Measurements from ENCODE around the gene AP4M1.

AP4M1 gene

DNA sequence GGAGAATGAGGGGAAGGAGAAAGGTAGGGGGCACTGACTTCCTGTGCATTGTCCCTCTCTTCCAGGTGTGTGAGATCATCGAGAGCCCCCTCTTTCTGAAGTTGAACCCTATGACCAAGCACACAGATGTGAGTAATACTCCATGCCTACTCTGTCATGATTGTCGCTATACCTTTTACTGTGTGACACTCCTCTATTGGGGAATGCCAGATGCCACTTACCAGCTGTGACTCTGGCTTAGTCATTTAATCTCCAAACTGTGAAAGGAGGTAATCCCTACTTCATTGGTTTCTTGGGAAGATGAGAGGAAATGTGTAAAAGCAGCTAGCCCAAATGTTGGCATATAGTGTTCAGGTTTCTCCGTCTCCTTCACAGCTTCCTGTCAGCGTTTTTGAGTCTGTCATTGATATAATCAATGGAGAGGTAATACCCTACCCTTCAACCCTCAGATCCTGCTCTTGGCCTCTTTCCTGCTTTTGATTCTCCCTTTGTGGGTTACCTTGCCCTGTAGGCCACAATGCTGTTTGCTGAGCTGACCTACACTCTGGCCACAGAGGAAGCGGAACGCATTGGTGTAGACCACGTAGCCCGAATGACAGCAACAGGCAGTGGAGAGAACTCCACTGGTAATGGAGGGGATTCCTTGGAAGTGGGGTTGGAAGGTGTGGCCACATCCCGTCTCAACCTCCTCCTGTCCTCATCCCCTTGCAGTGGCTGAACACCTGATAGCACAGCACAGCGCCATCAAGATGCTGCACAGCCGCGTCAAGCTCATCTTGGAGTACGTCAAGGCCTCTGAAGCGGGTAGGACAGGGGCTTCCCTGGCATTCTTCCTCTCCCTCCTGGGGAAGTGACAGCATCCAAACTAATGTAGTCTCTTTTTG lies 10.7 kb upstream of the AP4M1 start:
- DNase-seq: no peak
- Mint-ChIP-seq H3K4me3 (no peak overlapping the region), H3K36me3 (ENCODE audit: insufficient read depth) (peaks cover 68% of the 10 kb centered on the region), H3K9me3 (no peaks in the 10 kb centered on the region), H3K27me3 (no peaks in the 10 kb centered on the region), H3K27ac (peak overlapping the region in 1 of 2 donors; percentile 55), H3K4me1 (ENCODE audit: low read depth in 2 of 2) (peaks cover 11 to 19% of the 10 kb centered on the region in 2 donors)
- no peak for ATAC-seq (replicated peaks)

DNA sequence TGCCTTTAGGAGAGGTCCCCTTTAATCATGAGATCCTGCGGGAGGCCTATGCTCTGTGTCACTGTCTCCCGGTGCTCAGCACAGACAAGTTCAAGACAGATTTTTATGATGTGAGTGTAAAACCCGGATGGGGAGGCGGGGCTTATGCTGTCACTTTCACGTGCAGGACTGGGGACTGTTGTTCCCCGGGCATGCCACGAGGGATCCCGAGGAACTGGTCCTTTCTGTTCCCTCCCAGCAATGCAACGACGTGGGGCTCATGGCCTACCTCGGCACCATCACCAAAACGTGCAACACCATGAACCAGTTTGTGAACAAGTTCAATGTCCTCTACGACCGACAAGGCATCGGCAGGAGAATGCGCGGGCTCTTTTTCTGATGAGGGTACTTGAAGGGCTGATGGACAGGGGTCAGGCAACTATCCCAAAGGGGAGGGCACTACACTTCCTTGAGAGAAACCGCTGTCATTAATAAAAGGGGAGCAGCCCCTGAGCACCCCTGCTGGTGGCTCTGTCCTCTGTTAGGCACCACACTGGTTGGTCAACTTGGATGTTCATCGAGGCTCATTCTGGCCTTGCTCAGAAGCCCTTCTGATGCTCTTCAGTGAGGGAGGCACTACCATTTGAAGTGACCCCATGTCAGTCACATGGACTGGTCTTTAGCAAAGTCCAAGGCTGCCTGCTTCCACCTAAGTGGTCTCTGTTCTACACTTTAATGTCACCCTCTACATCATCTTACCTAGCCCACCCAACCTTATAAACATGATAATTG lies 9.8 kb upstream of the AP4M1 start:
- H3K4me3 Mint-ChIP-seq: no peak overlapping the region
- DNase-seq (no peak), ATAC-seq (replicated peaks) (no peak)
- H3K4me1 Mint-ChIP-seq (ENCODE audit: low read depth in 2 of 2): peaks cover 11 to 19% of the 10 kb centered on the region in 2 donors
- peak overlapping the region in 1 of 2 donors; percentile 55 for H3K27ac Mint-ChIP-seq
- no peaks in the 10 kb centered on the region for H3K9me3 Mint-ChIP-seq
- no peaks in the 10 kb centered on the region for H3K27me3 Mint-ChIP-seq
- H3K36me3 Mint-ChIP-seq (ENCODE audit: insufficient read depth): peaks cover 76% of the 10 kb centered on the region

DNA sequence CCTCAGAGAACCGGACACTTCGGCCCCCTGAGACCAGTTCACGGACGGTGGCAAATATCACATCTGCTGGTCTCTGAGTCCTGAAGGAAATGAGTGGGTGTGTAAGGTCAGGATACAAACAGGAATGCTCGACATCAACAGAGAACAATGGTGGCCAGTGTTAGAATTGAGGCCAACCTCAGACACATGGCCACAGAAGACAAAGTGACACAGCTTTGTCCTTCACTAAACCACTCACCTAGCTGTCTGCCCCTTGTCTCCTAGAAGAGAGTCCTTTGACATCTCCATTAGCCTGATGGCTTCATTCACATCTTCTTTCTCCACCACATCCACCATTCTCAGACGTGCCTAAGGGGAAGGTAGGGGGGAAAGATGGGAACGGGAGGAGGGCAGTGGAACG lies 8.4 kb upstream of the AP4M1 start:
- Mint-ChIP-seq H3K27me3 (no peaks in the 10 kb centered on the region), H3K4me3 (no peak overlapping the region), H3K9me3 (no peaks in the 10 kb centered on the region), H3K4me1 (ENCODE audit: low read depth in 2 of 2) (peaks cover 13 to 24% of the 10 kb centered on the region in 2 donors), H3K36me3 (ENCODE audit: insufficient read depth) (peaks cover 87% of the 10 kb centered on the region), H3K27ac (peak overlapping the region in 1 of 2 donors; percentile 75)
- DNase-seq (no peak), ATAC-seq (replicated peaks) (no peak)

DNA sequence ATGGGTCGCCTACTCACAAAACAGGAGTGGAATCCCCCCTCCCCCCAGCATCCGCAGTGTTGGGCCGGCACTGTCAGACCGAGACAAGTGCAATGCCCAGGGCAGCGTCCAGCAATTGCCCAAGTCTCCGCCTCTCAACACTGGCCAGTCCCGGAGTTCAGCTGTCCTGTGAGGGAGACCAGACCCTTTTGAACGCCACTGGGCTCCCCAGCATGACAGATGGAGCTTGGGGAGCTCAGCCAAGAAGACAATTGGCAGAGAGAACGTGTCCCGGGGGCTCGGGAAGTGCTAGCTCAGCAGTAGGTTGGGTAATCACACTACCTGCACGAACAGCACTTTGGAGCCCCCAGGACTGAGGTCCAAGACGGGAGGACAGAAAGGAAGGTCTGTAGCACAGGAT lies 7.9 kb upstream of the AP4M1 start:
- DNase-seq (no peak), ATAC-seq (replicated peaks) (no peak)
- Mint-ChIP-seq H3K27ac (peak overlapping the region in 1 of 2 donors; percentile 75), H3K27me3 (no peaks in the 10 kb centered on the region), H3K4me1 (ENCODE audit: low read depth in 2 of 2) (peaks cover 16 to 26% of the 10 kb centered on the region in 2 donors), H3K4me3 (no peak overlapping the region), H3K36me3 (ENCODE audit: insufficient read depth) (peaks cover 88% of the 10 kb centered on the region), H3K9me3 (no peaks in the 10 kb centered on the region)

DNA sequence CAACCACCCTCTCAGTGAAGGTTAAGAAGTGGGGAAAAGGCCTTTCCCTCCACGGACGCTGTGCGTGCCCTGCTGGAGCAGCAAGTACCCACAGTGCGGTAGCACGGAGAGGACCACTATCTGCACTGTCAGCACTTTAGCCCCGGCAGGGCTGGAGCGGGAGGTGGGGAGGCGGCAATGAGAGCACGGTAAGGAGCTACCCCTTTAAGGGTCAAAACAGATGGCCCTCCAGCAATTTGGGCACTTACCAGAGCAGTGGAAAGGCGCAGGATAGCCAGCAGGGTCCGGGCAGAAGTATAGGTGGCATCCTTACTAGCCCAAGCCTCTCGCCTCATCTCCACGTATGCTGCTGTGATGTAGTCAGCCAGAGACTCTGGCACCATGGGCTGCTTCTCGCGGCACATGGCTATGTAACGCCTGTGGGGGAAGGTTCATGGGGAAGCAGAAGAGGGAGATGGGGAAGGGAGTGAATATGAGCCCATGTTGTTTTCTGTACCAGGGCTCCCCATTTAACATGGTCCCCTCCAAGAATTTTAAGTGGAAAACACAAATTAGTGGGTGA lies 7.4 kb upstream of the AP4M1 start:
- Mint-ChIP-seq H3K27ac (peak overlapping the region in 1 of 2 donors; percentile 75), H3K4me3 (no peak overlapping the region), H3K4me1 (ENCODE audit: low read depth in 2 of 2) (peaks cover 21 to 32% of the 10 kb centered on the region in 2 donors), H3K36me3 (ENCODE audit: insufficient read depth) (peaks cover 89% of the 10 kb centered on the region), H3K9me3 (no peaks in the 10 kb centered on the region), H3K27me3 (no peaks in the 10 kb centered on the region)
- DNase-seq (no peak), ATAC-seq (replicated peaks) (no peak)

DNA sequence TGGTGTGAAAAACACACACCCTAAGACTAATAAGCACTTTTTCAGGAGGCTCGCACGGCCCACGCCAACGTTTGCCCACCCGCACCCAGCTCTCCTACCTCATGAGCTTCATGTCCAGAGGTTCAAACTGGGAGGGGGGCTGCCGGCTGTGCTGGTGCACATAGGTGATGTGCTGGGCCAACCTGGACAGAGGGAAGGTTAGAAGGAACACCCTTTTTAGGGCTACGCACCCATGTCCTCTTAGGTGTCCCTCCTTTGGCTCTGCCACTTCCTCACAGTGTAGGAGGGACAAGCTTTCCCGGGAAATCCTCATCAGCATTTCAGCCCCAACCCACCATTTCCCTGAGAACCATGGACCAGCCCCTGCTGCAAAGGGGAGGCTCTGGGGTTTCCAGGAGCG lies 6.2 kb upstream of the AP4M1 start:
- Mint-ChIP-seq H3K9me3 (no peaks in the 10 kb centered on the region), H3K4me1 (ENCODE audit: low read depth in 2 of 2) (peaks cover 23 to 34% of the 10 kb centered on the region in 2 donors), H3K27ac (no peak overlapping the region)

DNA sequence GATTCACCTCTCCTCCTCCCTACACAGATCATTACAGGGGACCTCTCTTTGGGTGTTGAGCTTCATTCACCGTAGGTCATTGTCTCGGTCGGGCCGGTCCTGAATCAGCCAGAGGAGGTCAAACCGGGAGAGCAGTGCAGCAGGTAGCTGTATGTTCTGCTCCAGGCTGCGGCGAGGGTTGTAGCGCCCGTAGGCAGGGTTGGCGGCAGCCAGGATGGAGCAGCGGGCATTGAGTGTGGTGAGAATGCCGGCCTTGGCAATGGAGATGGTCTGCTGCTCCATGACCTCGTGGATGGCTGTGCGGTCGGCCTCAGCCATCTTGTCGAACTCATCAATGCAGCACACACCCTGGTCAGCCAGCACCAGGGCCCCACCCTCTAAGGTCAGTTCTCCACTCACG lies 5.7 kb upstream of the AP4M1 start:
- Mint-ChIP-seq H3K9me3 (no peaks in the 10 kb centered on the region), H3K4me3 (peak overlapping the region in 1 of 2 donors; percentile 51), H3K4me1 (ENCODE audit: low read depth in 2 of 2) (peaks cover 21 to 35% of the 10 kb centered on the region in 2 donors), H3K36me3 (ENCODE audit: insufficient read depth) (peaks cover 100% of the 10 kb centered on the region), H3K27ac (peak overlapping the region in 1 of 2 donors; percentile 7), H3K27me3 (no peaks in the 10 kb centered on the region)
- ATAC-seq (replicated peaks) (no peak), DNase-seq (no peak)

More for the DNA sequence above, 6.2 kb upstream of the AP4M1 start:
- no peaks in the 10 kb centered on the region for H3K27me3 Mint-ChIP-seq
- DNase-seq (no peak), ATAC-seq (replicated peaks) (no peak)
- peak overlapping the region in 1 of 2 donors; percentile 51 for H3K4me3 Mint-ChIP-seq
- H3K36me3 Mint-ChIP-seq (ENCODE audit: insufficient read depth): peaks cover 96% of the 10 kb centered on the region

DNA sequence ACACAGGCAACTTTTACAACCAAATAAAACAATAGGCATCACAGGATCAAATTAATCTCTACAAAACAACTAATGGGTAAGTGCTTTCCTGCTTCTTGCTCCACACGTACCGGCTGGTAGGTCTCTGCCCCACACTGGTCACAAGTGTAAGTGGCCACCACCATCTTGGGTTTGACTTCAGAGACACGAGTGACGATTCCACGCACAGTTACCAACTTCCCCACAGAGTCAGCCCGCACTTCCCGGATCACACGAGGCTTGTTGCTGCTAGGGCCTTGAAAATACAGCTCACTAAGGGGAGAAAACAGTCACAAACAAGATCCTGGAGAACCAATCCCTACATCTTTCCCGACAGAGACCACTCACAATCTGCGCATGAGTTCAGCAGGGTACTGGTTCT lies 2.5 kb upstream of the AP4M1 start:
- Mint-ChIP-seq H3K4me1 (ENCODE audit: low read depth in 2 of 2) (peaks cover 30 to 32% of the 10 kb centered on the region in 2 donors), H3K27ac (peak overlapping the region; percentile 98 to 99), H3K27me3 (no peaks in the 10 kb centered on the region), H3K4me3 (peak overlapping the region; percentile 92 to 96), H3K9me3 (no peaks in the 10 kb centered on the region), H3K36me3 (ENCODE audit: insufficient read depth) (peaks cover 91% of the 10 kb centered on the region)
- ATAC-seq (replicated peaks): no peak
- DNase-seq: no peak

DNA sequence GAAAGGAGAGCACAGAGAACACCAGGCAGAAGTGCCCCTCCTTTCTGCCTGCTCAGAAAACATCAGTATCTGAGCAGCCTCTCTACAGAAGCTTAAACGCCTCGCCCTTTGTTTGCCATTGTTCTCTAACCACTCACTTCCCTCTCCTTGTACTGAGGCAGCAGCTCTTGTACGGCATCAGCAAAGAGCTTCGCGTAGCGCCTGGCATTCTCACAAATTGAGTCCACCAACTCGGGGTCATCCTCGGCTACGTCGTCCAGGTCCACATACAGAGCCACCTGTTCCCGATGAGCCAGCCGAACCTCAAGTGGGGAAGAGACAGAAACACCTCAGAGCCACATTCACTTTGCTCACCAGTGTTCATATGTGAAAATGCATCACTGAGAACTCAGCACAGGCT lies 2.0 kb upstream of the AP4M1 start:
- no peak for ATAC-seq (replicated peaks)
- H3K9me3 Mint-ChIP-seq: no peaks in the 10 kb centered on the region
- H3K27ac Mint-ChIP-seq: peak overlapping the region; percentile 98 to 99
- H3K36me3 Mint-ChIP-seq (ENCODE audit: insufficient read depth): peaks cover 86% of the 10 kb centered on the region
- H3K4me3 Mint-ChIP-seq: peak overlapping the region; percentile 92 to 96
- DNase-seq: no peak
- H3K27me3 Mint-ChIP-seq: no peaks in the 10 kb centered on the region
- H3K4me1 Mint-ChIP-seq (ENCODE audit: low read depth in 2 of 2): peaks cover 30 to 32% of the 10 kb centered on the region in 2 donors

DNA sequence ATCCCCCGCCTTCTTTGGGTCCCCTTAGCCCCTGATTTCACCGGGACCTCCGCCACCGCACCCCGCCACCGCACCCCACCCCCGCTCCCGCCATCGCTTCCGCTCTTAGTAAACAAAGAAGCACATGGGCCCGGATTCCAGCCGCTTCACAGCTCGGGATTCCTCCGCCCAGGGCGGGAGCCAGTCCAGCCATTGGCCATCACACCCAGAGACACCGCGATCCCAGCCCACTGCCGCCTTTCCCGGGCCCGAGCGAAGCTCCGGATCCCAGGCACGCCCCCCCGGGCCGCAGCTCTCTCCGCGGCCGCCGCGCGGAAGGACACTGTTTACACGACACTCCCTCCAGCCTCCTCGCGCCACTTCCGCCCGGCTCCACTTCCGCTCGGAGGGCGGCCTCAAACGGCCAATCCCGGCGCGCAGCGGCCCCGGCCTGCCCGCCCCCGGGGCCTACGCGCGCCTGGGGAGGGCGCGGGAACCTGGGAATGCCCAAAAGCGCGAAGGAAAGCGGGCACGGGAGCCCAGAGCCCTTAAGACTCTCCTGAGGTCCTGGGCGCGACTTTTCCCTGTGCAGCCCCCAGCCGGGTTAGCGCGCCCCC lies 925 bp upstream of the AP4M1 start:
- ATAC-seq (replicated peaks): peak; percentile 75
- Mint-ChIP-seq H3K9me3 (no peaks in the 10 kb centered on the region), H3K36me3 (ENCODE audit: insufficient read depth) (peaks cover 75% of the 10 kb centered on the region), H3K4me3 (peak overlapping the region; percentile 92 to 96), H3K27ac (peak overlapping the region; percentile 98 to 99), H3K27me3 (no peaks in the 10 kb centered on the region), H3K4me1 (ENCODE audit: low read depth in 2 of 2) (peaks cover 30 to 32% of the 10 kb centered on the region in 2 donors)
- DNase-seq: peak; percentile 79 to 87 (median 84)

DNA sequence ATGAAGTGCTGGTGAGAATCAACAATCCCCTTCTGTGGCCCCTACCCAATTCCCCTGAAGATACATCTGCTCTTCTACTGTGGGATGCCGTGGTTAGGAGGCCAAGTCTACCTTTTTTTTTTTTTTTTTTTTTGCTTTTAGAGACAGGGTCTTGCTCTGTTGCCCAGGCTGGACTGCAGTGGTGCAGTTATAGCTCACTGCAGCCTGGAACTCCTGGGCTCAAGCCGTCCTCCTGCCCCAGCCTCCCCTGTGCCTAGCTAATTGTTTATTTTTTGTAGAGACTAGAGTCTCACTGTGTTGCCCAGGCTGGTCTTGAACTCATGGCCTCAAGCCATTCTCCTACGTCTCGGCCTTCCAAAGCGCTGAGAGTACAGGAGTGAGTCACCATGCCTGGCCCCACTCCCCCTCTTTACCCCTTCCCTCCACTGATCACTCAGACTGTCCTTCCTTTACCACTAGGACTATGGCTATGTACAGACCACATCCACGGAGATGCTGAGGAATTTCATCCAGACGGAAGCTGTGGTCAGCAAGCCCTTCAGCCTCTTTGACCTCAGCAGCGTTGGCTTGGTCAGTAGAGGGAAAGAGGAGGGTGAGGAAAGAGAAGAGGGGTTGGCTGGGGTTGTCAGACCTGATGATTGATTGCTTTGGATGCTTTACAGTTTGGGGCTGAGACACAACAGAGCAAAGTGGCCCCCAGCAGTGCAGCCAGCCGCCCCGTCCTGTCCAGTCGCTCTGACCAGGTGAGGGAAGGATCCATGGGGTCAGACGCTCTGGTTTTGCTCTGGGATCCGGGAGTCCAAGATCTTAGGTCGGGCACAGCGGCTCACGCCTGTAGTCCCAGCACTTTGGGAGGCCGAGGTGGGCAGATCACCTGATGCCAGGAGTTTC lies 1.8 kb downstream of the AP4M1 start:
- H3K36me3 Mint-ChIP-seq (ENCODE audit: insufficient read depth): peaks cover 49% of the 10 kb centered on the region
- H3K4me1 Mint-ChIP-seq (ENCODE audit: low read depth in 2 of 2): peaks cover 25 to 27% of the 10 kb centered on the region in 2 donors
- DNase-seq: no peak
- H3K27me3 Mint-ChIP-seq: no peaks in the 10 kb centered on the region
- H3K27ac Mint-ChIP-seq: peak overlapping the region; percentile 82 to 98
- no peaks in the 10 kb centered on the region for H3K9me3 Mint-ChIP-seq
- H3K4me3 Mint-ChIP-seq: peak overlapping the region; percentile 76 to 96
- ATAC-seq (replicated peaks): no peak

DNA sequence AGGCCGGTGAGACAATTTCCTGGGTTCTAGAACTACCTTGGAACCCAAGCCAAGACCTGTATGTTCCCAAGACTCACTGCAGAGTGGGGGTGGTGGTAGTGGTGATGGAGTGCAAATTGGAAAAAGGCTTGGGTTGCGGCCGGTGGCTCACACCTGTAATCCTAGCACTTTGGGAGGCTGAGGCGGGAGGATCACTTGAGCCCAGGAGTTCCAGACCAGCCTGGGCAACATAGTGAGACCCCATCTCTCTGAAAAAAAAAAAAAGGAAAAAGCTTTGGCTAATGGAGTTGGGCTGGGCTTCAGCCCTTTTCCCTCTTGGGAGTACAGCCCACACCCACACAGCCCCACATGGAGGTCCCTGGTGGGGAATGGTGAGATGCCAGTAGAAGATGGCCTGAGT lies 4.1 kb downstream of the AP4M1 start:
- H3K27me3 Mint-ChIP-seq: no peaks in the 10 kb centered on the region
- H3K4me3 Mint-ChIP-seq: no peak overlapping the region
- peaks cover 44% of the 10 kb centered on the region for H3K36me3 Mint-ChIP-seq (ENCODE audit: insufficient read depth)
- ATAC-seq (replicated peaks): no peak
- no peak for DNase-seq
- peak overlapping the region in 1 of 2 donors; percentile 28 for H3K27ac Mint-ChIP-seq
- peaks cover 5 to 9% of the 10 kb centered on the region in 2 donors for H3K4me1 Mint-ChIP-seq (ENCODE audit: low read depth in 2 of 2)
- H3K9me3 Mint-ChIP-seq: no peaks in the 10 kb centered on the region
